A673 (cell line): ENCODE measurements around the gene GPR157.

Experiments
- CTCF ChIP-seq: fragments of 300-800, 200-600 bp; sonication (generic); conservative IDR thresholded peaks from 2 replicates; pipeline ENCODE4 v1.5.1; 2017; ENCODE audit warnings: low read depth, mild to moderate bottlenecking, antibody characterized with exemption, low read length, moderate library complexity, mixed read lengths
- EZH2 ChIP-seq: fragments of 200-600 bp; sonication (generic); IDR thresholded peaks from 2 replicates; pipeline ENCODE4 v1.6.1; 2017; ENCODE audit warnings: borderline replicate concordance, low read depth, mild to moderate bottlenecking, mixed read lengths, antibody characterized with exemption, low read length; ENCODE audit not compliant: poor library complexity, severe bottlenecking

DNA sequence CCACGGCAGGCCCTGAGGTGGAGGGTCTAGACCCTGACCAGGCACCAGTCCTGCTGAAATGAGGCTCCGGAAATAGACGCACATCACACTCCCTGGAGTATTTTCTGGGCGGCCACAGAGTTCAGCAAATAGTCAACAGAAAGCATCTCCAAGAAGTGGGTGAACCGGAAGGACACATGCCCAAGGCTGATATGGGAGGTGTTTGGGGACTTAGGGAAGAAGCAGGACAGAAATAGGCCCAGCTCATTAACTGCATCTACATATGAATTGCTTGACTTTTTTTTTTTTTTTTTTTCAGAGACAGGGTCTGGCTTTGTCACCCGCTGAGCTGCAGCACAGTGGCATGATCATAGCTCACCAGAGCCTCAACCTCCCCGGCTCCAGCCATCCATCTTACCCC is 36.5 kb upstream of the GPR157 start:
- TF ChIP-seq CTCF (no peak), EZH2 (no peak)
